Measurements from ENCODE around the gene CLIC5.

CLIC5 gene

GRCh38 chr6:45835721-45836437, 179.8 kb downstream of the CLIC5 start:
- no peak for DNase-seq

DNA sequence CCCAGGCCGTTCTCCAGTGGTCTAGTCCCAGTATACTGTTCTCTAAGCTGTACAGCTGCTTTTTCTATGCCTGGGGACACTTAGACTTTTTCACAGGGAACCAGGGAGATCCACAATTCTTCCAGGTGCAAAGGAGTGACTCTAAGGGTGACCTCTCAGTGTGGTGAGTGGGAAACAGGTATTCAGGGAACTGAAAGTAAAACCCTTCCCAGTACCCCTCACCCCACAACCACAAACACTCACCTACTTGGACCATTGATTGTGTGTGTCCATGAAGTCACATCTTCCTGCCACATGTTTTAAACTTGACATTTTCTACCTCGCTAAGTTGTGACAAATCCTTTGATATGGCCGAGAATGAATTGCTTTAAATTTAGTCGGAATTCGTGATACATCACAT, 183.6 kb downstream of the CLIC5 start:
- DNase-seq, result no peak
